Heart left ventricle (tissue), 13 donors: Measurements from ENCODE around the gene MMRN2.

Experiments used
- CTCF ChIP-seq, 12 donors: fragments of 200-600 bp; sonication (generic) in 4 of 12; IDR thresholded peaks; one replicate each; pipeline versions ENCODE4 v1.5.0 to v1.8.0; 2018 to 2022; ENCODE audit warnings: antibody characterized with exemption in 12 of 12, mild to moderate bottlenecking in 5 of 12
- POLR2A ChIP-seq, 2 donors: fragments of 450-650 bp; IDR thresholded peaks; one replicate each; pipeline ENCODE4 v1.6.1; 2017; ENCODE audit warnings: antibody characterized with exemption in 2 of 2, mild to moderate bottlenecking in 2 of 2, moderate library complexity in 2 of 2
- donor health status: ischemic (EF 13 %, LVEDD 7.1; RV severe dilation, severe dysfunction).
- donor health status: DM: no; HTN: yes; CAD: no.
- donor health status: DM: no; HTN: no; CAD: no.
- donor health status: ischemic (EF 25% LVEDD 6.9; RV normal size, moderate dysfunction).
- donor health status: ischemic (EF 25% LVEDD 5.7; RV mildly dilated, moderate dysfunction).
- donor health status: ischemic (EF 35%, LVEDD 5.7; RV mildly dilated, moderate dysfunction).
- donor health status: nonischemic (EF 11% LVEDD 7.7; RV severe dilation, severe dysfunction).
- donor health status: DM: yes; HTN: yes; CAD: no.
- donor health status: PGD.
- donor health status: ischemic (EF 29% LVEDD 5.4; RV normal size, mild dysfunction).
- donor health status: nonischemic (EF 23%, LVEDD 6.1; RV moderate dilation, normal function).

DNA sequence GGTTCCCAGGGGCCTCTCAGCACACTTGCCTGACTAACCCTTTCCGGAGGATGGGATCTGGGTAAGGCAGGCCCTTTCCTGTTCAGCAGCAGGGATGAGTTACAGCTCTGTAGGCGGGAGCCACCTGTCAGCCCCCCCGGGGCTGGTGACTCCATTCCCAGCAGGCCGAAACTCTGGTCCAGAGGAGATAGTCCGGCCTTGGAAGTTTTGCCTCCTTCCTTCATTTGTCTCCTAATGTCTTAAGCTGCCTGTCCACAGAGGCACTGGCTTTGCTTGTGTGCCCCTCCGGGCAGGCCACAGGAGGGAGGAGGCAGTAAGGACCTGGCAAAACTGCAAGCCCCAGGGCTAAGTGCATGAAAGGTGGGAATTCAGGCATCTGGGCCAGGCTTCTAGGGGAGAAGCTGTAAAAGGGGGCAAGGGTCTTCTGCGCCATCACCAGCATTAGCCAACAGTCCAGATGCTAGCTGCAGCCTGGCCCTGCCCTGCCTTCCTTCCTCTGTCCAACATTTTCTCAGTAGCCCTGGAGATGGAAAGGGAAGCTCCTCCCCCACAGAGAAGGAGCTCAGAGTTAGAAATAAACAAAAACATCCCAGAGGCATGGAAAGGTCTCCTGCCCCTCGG is 12.1 kb upstream of the MMRN2 start:
- TF ChIP-seq CTCF (IDR thresholded peaks at IDR 0.05) (no peak), POLR2A (IDR thresholded peaks at IDR 0.05) (no peak)
